Astrocyte (in vitro differentiated cells and primary cell): ENCODE results near the gene ARHGAP30. TPM values are rescaled to one million over a fixed set of nuclear protein-coding genes. Genes with fewer than 3 reads are reported as not detected.

ENCODE experiments used
- DNase-seq: peaks from one replicate; pipeline ENCODE4 v3.0.0-alpha.2; 2010; ENCODE audit warnings: low read depth
- FAIRE-seq: peaks from 2 replicates; lab custom pipeline; 2011; peaks lifted over from hg19 to GRCh38; lab: Jason Lieb, UNC
- H2AFZ ChIP-seq: 2 replicates; pipeline ENCODE4 v1.6.0; 2012; ENCODE audit warnings: low read depth, low read length, inconsistent platforms
- H3K27ac ChIP-seq: 2 replicates; pipeline ENCODE4 v1.5.1; 2011; ENCODE audit warnings: low read depth, low read length, inconsistent platforms
- H3K27me3 ChIP-seq: 2 replicates; pipeline ENCODE4 v1.6.0; 2011; ENCODE audit warnings: low read length, inconsistent platforms; ENCODE audit not compliant: insufficient read depth
- H3K36me3 ChIP-seq: 2 replicates; pipeline ENCODE4 v1.5.1; 2011; ENCODE audit warnings: low read length, inconsistent platforms; ENCODE audit not compliant: insufficient read depth
- H3K4me1 ChIP-seq: 2 replicates; pipeline ENCODE4 v1.5.1; 2011; ENCODE audit warnings: low read length, inconsistent platforms; ENCODE audit not compliant: insufficient read depth
- H3K4me2 ChIP-seq: 2 replicates; pipeline ENCODE4 v1.6.0; 2012; ENCODE audit warnings: low read length, inconsistent platforms
- H3K4me3 ChIP-seq: 2 replicates; pipeline ENCODE4 v1.5.1; 2011; ENCODE audit warnings: low read depth, mild to moderate bottlenecking, low read length, inconsistent platforms; ENCODE audit not compliant: insufficient read depth
- H3K79me2 ChIP-seq: 2 replicates; pipeline ENCODE4 v1.6.0; 2012; ENCODE audit warnings: mild to moderate bottlenecking, low read length, inconsistent platforms; ENCODE audit not compliant: insufficient read depth
- H3K9ac ChIP-seq: 2 replicates; pipeline ENCODE4 v1.6.0; 2012; ENCODE audit warnings: mild to moderate bottlenecking, low read length, inconsistent platforms
- H3K9me3 ChIP-seq: 2 replicates; pipeline ENCODE4 v1.5.1; 2012; ENCODE audit warnings: low read depth, mild to moderate bottlenecking, low read length, inconsistent platforms; ENCODE audit not compliant: insufficient read depth
- H4K20me1 ChIP-seq: 2 replicates; pipeline ENCODE4 v1.6.0; 2012; ENCODE audit warnings: low read length, inconsistent platforms; ENCODE audit not compliant: insufficient read depth
- H3K27ac Mint-ChIP-seq: one replicate; pipeline ENCODE4 v1.8.0; 2021; ENCODE audit warnings: mild to moderate bottlenecking, mixed read lengths; ENCODE audit not compliant: unreplicated experiment
- H3K27me3 Mint-ChIP-seq: one replicate; pipeline ENCODE4 v1.8.0; 2021; ENCODE audit warnings: low read depth, mixed read lengths; ENCODE audit not compliant: unreplicated experiment
- H3K36me3 Mint-ChIP-seq: one replicate; pipeline ENCODE4 v1.8.0; 2021; ENCODE audit warnings: low read depth, mixed read lengths; ENCODE audit not compliant: unreplicated experiment
- H3K4me1 Mint-ChIP-seq: one replicate; pipeline ENCODE4 v1.8.0; 2021; ENCODE audit warnings: low read depth, mixed read lengths; ENCODE audit not compliant: unreplicated experiment
- H3K4me3 Mint-ChIP-seq: one replicate; pipeline ENCODE4 v1.8.0; 2021; ENCODE audit warnings: mild to moderate bottlenecking, moderate library complexity, mixed read lengths; ENCODE audit not compliant: unreplicated experiment
- H3K9me3 Mint-ChIP-seq: one replicate; pipeline ENCODE4 v1.8.0; 2021; ENCODE audit warnings: mild to moderate bottlenecking, mixed read lengths; ENCODE audit not compliant: unreplicated experiment
- CTCF ChIP-seq: IDR thresholded peaks from 2 replicates; pipeline ENCODE4 v1.5.1; 2011; ENCODE audit warnings: low read depth, mild to moderate bottlenecking, inconsistent platforms, low read length, moderate library complexity; ENCODE audit not compliant: insufficient read depth
- EZH2 ChIP-seq: IDR thresholded peaks from 2 replicates; pipeline ENCODE4 v1.6.1; 2012; ENCODE audit warnings: mild to moderate bottlenecking, low read length, inconsistent platforms; ENCODE audit not compliant: insufficient read depth
- total RNA-seq: library from RNA; stranded (reverse); gene quantifications from 2 replicates; pipeline ENCODE4 v1.2.1, GENCODE V29; 2021

The ARHGAP30 gene
- total RNA-seq, 1 donor from 2014 or later = 0.25 TPM

GRCh38 chr1:161089938-161090337, 20.2 kb upstream of the ARHGAP30 start:
- Histone ChIP-seq H3K27me3 (no peaks in the 10 kb centered on the region), H4K20me1 (no peaks in the 10 kb centered on the region), H3K9me3 (no peaks in the 10 kb centered on the region), H3K79me2 (no peaks in the 10 kb centered on the region), H3K4me3 (no peak overlapping the region), H3K4me1 (peaks cover 21% of the 10 kb centered on the region), H3K4me2 (no peak overlapping the region), H2AFZ (no peak overlapping the region), H3K27ac (no peak overlapping the region), H3K9ac (no peak overlapping the region), H3K36me3 (no peaks in the 10 kb centered on the region)
- Mint-ChIP-seq H3K27me3 (no peaks in the 10 kb centered on the region), H3K9me3 (no peaks in the 10 kb centered on the region), H3K4me1 (peaks cover 59% of the 10 kb centered on the region), H3K27ac (no peak overlapping the region), H3K4me3 (no peak overlapping the region), H3K36me3 (no peaks in the 10 kb centered on the region)
- FAIRE-seq = no peak
- TF ChIP-seq CTCF (no peak), EZH2 (no peak)
- DNase-seq = no peak

DNA sequence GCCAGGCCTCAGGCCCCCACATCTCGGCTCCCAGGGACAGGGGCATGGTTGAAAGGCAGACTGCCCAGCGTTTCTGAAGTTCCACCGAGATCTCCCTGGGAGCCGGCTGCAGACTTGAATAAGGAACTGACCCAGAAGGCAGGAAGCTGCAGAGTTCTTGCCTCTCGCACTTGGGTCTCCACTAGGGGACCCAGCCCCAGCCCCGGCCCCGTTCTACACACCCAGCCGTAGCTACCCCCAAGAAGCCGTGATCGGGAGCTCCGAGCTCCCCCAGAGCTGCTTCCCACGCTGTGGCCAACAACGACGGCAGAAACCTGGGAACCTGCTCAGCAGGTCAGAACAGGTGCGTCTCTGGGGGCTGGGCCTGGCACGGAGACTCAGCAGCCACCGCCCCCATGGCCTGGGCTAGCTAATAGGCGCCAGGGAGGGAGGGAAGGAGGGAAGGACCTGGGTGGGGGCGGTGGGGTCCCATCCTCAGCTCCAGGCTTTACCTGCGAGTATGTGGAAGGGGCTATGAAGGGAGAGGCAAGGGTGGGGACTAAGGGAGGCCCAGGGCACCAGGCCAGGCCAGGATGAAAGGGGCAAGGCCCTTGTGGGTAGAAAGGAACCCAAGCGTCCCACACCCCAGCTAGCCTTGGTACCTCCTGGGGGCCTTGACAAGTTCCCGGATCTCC, 19.7 kb upstream of the ARHGAP30 start, which contains the start of gene NECTIN4:
Gene NECTIN4, minus strand, starts transcription at position 308 of the 674 bp plus-strand sequence. Its CDS starts 262 bp downstream, at position 46.
- H3K79me2 ChIP-seq = no peaks in the 10 kb centered on the region
- H2AFZ ChIP-seq = no peak within 1 kb of the TSS
- H3K4me2 ChIP-seq = no peak within 1 kb of the TSS
- H3K9me3 Mint-ChIP-seq = no peaks in the 10 kb centered on the region
- no peak within 1 kb of the TSS for H3K9ac ChIP-seq
- no peaks in the 10 kb centered on the region for H3K9me3 ChIP-seq
- no peaks in the 10 kb centered on the region for H3K36me3 ChIP-seq
- peak within 1 kb of the TSS; percentile 20 for H3K27ac Mint-ChIP-seq
- FAIRE-seq (no peak), DNase-seq (no peak)
- no peak within 1 kb of the TSS for H3K4me3 ChIP-seq
- TF ChIP-seq EZH2 (no peak), CTCF (no peak)
- H3K27me3 Mint-ChIP-seq = no peaks in the 10 kb centered on the region
- H3K4me1 Mint-ChIP-seq = peaks cover 59% of the 10 kb centered on the region
- no peak within 1 kb of the TSS for H3K27ac ChIP-seq
- H3K27me3 ChIP-seq = no peaks in the 10 kb centered on the region
- H3K4me1 ChIP-seq = peaks cover 25% of the 10 kb centered on the region
- peak within 1 kb of the TSS; percentile 54 for H3K4me3 Mint-ChIP-seq
- no peaks in the 10 kb centered on the region for H3K36me3 Mint-ChIP-seq
- no peaks in the 10 kb centered on the region for H4K20me1 ChIP-seq

GRCh38 chr1:161088587-161089110, 19.0 kb upstream of the ARHGAP30 start:
- no peak overlapping the region for H2AFZ ChIP-seq

More at GRCh38 chr1:161088587-161089110, 19.0 kb upstream of the ARHGAP30 start:
- no peak for FAIRE-seq
- peak overlapping the region; percentile 54 for H3K4me3 Mint-ChIP-seq
- H4K20me1 ChIP-seq = no peaks in the 10 kb centered on the region
- no peaks in the 10 kb centered on the region for H3K9me3 ChIP-seq
- H3K4me2 ChIP-seq = no peak overlapping the region
- no peaks in the 10 kb centered on the region for H3K36me3 ChIP-seq
- peak overlapping the region; percentile 20 for H3K27ac Mint-ChIP-seq
- no peaks in the 10 kb centered on the region for H3K27me3 Mint-ChIP-seq
- H3K36me3 Mint-ChIP-seq = no peaks in the 10 kb centered on the region
- no peak overlapping the region for H3K27ac ChIP-seq
- DNase-seq = peak; percentile 26
- no peak overlapping the region for H3K4me3 ChIP-seq
- H3K4me1 ChIP-seq = peaks cover 32% of the 10 kb centered on the region
- H3K4me1 Mint-ChIP-seq = peaks cover 64% of the 10 kb centered on the region
- no peak overlapping the region for H3K9ac ChIP-seq
- no peaks in the 10 kb centered on the region for H3K9me3 Mint-ChIP-seq
- H3K27me3 ChIP-seq = no peaks in the 10 kb centered on the region
- no peaks in the 10 kb centered on the region for H3K79me2 ChIP-seq
- TF ChIP-seq CTCF (no peak), EZH2 (no peak)
